Lower leg skin (tissue), 4 donors: ENCODE data around the gene FEM1B. TPM values are rescaled to one million over a fixed set of nuclear protein-coding genes. Genes with fewer than 3 reads are reported as not detected.

Experiments used
- DNase-seq, 2 donors: peaks; one replicate each; pipeline ENCODE4 v3.0.0-alpha.2; 2019; ENCODE audit warnings: low spot score in 2 of 2
- H3K4me3 ChIP-seq: fragments of 200-600 bp; sonication (generic); 2 replicates; pipeline ENCODE4 v1.5.1; 2017; ENCODE audit warnings: mild to moderate bottlenecking, low read depth; ENCODE audit not compliant: poor library complexity, severe bottlenecking
- POLR2A ChIP-seq, 2 donors: fragments of 450-650 bp; IDR thresholded peaks; one replicate each; pipeline ENCODE4 v1.6.1; 2016 to 2017; ENCODE audit warnings: antibody characterized with exemption in 2 of 2, mild to moderate bottlenecking in 1 of 2, moderate library complexity in 1 of 2
- WGBS, 2 donors: methylation state at CpG; one replicate each; pipeline ENCODE4 v1.1.5; 2018; 5-methylcytosine and 5-hydroxymethylcytosine counted together
- intact Hi-C: fragments of 100-400 bp; cut with DNase I; formaldehyde crosslinking; loops from one replicate; pipeline ENCODE4 v1.15.0; 2023; ENCODE audit warnings: low total_unique reads
- total RNA-seq, 4 donors: library from RNA; depleted of rRNA; stranded (reverse); fragments of >200 nt; gene quantifications; one replicate each; pipeline ENCODE4 v1.1.0, GENCODE V29; 2016
- TF ChIP-seq, protein P1 (sequence below), 3 donors: fragments of 450-650 bp; IDR thresholded peaks; one replicate each; pipeline ENCODE4 v1.5.1; 2016; ENCODE audit warnings: antibody characterized with exemption in 3 of 3, mild to moderate bottlenecking in 3 of 3, moderate library complexity in 2 of 3

The FEM1B gene
- total RNA-seq, 4 donors from 2014 or later = 70.6 to 90.9 (median 82.4) TPM

DNA sequence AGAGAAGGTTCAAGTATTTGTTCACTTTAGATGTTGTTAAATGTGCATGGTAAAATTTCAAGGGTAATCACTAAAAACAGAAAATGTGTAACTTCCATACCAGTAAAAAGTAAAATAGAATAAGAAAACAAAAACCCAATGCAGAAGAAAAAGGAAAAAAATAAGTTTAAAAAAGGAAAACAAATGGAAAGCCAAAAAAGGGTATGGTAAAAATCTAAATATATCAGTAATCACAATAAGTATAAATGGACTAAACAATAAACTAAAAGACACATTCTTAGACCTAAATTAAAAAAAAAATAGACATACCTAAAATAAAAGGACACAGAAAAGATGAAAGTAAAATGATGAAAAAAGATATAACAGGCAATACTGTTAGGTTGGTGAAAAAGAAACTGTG is 38.5 kb upstream of the FEM1B start:
- intact Hi-C loops = no loop called here

DNA sequence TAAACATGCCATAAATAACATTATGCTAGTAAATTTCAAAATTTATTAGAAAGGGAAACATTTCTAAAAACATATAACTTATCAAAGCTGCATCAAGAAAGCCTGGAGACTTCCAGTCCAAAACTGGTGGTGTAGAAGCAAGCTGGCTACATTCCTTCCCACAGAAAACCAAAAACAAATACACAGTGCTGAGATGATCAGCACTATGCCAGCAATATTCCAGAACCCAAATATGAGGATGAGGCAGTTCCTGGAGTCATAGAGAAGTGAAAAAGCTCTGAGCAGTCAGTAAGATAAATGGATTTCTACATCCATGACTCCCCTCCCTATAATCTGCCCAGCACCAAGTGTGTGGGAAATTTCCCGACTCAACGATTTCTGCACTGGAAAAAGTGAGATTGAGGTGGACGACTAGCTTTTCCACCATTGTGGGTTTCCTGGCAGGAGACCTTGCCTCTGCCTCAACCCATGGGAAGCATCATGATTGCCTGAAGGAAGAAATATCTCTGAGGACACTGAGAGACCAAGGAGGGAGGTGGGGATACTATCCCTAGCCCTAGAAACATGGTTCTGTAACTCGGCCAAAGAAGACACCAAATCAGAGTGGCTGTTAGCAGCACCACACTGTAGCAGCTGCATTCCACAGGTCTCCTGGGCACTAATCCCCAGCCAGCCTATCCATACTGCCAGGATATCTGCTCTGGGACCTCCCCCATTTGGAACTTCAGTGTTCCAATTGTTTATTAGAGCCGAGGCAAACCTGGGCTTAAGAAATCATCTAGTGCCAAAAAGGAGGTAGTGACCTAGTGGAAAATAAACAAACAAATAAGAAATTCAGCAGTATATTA is 36.2 kb upstream of the FEM1B start:
- 75 to 82% methylated on average over 5 of the region's 5 CpGs for WGBS, 2 donors

More for the DNA sequence above, 38.5 kb upstream of the FEM1B start:
- DNase-seq = no peak
- TF ChIP-seq POLR2A (IDR thresholded peaks at IDR 0.05) = no peak
- TF ChIP-seq, protein P1, sequence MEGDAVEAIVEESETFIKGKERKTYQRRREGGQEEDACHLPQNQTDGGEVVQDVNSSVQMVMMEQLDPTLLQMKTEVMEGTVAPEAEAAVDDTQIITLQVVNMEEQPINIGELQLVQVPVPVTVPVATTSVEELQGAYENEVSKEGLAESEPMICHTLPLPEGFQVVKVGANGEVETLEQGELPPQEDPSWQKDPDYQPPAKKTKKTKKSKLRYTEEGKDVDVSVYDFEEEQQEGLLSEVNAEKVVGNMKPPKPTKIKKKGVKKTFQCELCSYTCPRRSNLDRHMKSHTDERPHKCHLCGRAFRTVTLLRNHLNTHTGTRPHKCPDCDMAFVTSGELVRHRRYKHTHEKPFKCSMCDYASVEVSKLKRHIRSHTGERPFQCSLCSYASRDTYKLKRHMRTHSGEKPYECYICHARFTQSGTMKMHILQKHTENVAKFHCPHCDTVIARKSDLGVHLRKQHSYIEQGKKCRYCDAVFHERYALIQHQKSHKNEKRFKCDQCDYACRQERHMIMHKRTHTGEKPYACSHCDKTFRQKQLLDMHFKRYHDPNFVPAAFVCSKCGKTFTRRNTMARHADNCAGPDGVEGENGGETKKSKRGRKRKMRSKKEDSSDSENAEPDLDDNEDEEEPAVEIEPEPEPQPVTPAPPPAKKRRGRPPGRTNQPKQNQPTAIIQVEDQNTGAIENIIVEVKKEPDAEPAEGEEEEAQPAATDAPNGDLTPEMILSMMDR (IDR thresholded peaks at IDR 0.05) = no peak
- no peak overlapping the region for H3K4me3 ChIP-seq

DNA sequence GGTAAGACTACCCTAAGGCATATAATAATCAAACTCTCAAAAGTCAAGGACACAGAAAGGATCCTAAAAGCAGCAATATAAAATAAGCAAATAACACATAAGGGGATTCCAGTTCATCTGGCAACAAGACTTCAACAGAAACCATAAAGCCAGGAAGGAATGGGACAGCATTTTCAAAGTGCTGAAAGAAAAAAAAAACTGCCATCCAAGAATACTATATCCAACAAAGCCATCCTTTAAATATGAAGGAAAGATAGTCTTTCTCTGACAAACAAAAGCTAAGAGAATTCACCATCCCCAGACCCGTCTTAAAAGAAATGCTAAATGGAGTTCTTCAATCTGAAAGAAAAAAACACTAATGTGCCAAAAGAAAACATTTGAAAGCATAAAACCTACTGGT is 33.3 kb upstream of the FEM1B start:
- no peak for DNase-seq
- no peak overlapping the region for H3K4me3 ChIP-seq
- WGBS, 2 donors = 93 to 100% methylated on average over 1 of the region's 1 CpG
- TF ChIP-seq POLR2A (IDR thresholded peaks at IDR 0.05) = no peak
- TF ChIP-seq, protein P1 (IDR thresholded peaks at IDR 0.05) = no peak
- intact Hi-C loops = no loop called here

More for the DNA sequence above, 36.2 kb upstream of the FEM1B start:
- no peak overlapping the region for H3K4me3 ChIP-seq
- no peak for TF ChIP-seq POLR2A (IDR thresholded peaks at IDR 0.05)
- TF ChIP-seq, protein P1 (IDR thresholded peaks at IDR 0.05) = no peak
- DNase-seq = no peak
- intact Hi-C loops = no loop called here

DNA sequence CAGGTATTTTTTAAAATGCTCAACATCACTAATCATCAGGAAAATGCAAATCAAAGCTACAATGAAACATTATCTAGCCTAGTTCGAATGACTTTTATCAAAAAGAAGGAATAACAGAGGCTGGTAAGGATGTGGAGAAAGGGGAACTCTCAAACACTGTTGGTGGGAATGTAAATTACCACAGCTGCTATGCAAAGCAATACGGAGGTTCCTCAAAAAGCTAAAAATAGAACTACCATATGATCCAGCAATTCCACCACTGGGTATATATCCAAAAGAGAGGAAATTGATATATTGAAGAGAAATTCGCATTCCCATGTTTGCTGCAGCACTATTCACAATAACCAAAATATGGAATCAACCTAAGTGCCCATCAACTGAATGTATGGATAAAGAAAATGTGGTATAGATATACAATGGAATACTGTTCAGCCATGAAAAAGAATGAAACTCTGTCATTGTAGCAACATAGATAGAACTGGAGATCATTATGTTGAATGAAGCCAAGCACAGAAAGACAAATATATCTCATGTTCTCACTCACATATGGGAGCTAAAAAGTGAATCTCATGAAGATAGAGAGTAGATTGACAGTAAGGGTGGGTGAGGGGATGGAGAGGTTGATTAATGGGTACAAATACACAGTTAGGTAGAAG is 28.4 kb upstream of the FEM1B start:
- H3K4me3 ChIP-seq = no peak overlapping the region
- WGBS, 2 donors = 67 to 74% methylated on average over 3 of the region's 3 CpGs
- TF ChIP-seq, protein P1 (IDR thresholded peaks at IDR 0.05) = no peak
- TF ChIP-seq POLR2A (IDR thresholded peaks at IDR 0.05) = no peak
- intact Hi-C loops = no loop called here
- no peak for DNase-seq

DNA sequence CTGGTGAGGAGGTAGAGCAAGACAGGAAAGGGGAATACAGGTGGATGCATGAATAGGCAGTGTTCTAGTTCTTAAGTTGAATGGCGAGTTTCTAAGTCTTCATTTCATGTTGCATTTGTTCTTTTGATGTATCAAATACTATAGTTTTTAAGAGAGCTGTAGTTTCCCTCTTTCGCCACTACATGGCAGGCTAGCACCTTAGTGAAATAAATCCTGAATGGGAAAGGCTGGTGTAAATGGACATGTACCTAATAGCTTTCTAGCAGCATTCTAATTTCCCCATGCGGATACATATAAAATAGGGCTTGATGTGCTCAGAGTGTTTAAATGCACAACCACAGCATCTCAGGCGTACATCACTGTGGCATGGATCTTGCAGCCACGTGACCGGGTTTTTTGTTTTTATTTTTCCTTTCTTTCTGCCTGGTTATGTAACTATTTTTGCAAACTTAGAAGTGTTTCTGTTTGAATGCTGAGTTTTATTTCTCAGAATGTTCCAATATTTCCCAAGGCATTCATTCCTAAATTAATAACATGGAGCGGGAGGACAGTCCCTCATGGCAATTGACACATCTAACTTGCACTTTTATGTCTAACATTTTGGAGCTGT is 24.5 kb upstream of the FEM1B start:
- no peak for DNase-seq
- no peak for TF ChIP-seq POLR2A (IDR thresholded peaks at IDR 0.05)
- TF ChIP-seq, protein P1 (IDR thresholded peaks at IDR 0.05) = peak in 2 of 3 donors; percentile 19 to 69
- intact Hi-C loops = loop anchor here (10.0 kb wide), 2 partner anchors 132 to 302 kb away; no protein-coding TSS in a partner anchor
- 12 to 18% methylated on average over 7 of the region's 7 CpGs for WGBS, 2 donors
- H3K4me3 ChIP-seq = no peak overlapping the region
